ENCODE data around the gene RGS11.

Gene RGS11

GRCh38 chr16:228151-228851 lies 47.4 kb downstream of the RGS11 start:
- DNase-seq, result peak; percentile 42

- DNase-seq, result no peak
These were observed 55.7 kb downstream of the RGS11 start for GRCh38 chr16:220021-220420.

Measured in activated CD4-positive, alpha-beta T cell treated with anti-CD3 and anti-CD28 coated beads, Interleukin-10, Interleukin-2, amounts not matched to agents 100 ng/mL and 50 ng/mL, durations not matched to agents 16 hours and 8 hours (primary cell).